Forelimb muscle (tissue), 1 donor: ENCODE results near the gene GALNT9. TPM values are rescaled to one million over a fixed set of nuclear protein-coding genes. Genes with fewer than 3 reads are reported as not detected.
"Not testable (repeated sequence)": the region's sequence is repeated elsewhere in the genome, so short reads cannot be mapped to it uniquely, and the experiment has no call there.

Source experiments
- DNase-seq: peaks from one replicate; pipeline ENCODE4 v3.0.0-alpha.2; 2013; ENCODE audit warnings: low read depth
- polyA plus RNA-seq: library from polyadenylated mRNA; unstranded; fragments of 120-200 nt; gene quantifications from one replicate; pipeline ENCODE4 v1.2.1, GENCODE V29; 2013; ENCODE audit not compliant: insufficient read length

The GALNT9 gene
- polyA plus RNA-seq, 1 donor, result 1.7 TPM

GRCh38 chr12:132266802-132267201, 62.6 kb downstream of the GALNT9 start:
- no peak for DNase-seq

GRCh38 chr12:132266370-132266769, 63.0 kb downstream of the GALNT9 start:
- DNase-seq, result no peak

GRCh38 chr12:132265822-132266221, 63.6 kb downstream of the GALNT9 start:
- DNase-seq, result not testable (repeated sequence)

GRCh38 chr12:132265056-132265800, 64.2 kb downstream of the GALNT9 start:
- DNase-seq, result no peak

DNA sequence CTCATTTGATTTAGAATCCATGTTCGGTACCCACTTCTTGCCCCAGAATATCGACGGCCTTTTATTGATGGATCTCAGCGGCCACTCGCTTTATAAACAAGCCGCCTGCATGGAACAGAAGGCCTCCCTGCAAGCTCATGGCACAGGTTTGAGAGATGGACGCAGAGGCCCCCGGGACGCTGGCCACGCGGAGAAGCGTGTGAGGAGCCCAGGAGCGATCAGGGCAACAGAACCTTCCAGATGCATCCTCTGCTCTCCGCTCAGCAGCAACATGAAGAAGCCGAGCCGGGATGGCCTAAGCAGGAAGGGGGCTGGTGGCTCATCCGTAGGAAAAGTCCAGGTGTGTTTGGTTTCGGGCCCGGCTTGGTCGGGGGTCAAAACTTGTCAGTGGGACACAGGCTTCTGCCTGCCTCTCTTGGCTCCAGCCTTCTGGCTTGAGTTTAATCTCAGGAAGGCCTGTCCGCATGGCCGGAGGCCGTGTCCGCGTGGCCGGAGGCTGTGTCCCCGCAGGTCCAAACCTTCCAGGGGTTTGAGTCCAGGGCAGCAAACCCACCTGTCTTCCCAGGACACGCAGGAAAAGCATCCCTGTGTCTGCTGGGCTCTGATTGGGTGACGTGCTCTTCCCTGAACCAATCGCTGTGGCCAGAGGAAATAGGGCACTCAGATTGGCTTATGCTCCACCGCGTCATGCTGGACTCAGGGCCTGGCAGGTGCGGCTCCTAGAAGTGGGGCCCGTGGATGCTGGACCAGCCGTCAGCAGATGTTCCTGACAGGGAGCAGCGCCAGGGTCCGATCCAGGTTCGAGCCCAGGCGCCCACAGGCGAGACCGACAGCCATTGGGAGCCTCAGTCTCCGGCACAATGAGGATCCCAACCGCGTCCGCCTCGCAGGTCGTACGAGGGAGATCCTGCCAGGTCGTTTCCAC, 65.0 kb downstream of the GALNT9 start:
- no peak for DNase-seq

DNA sequence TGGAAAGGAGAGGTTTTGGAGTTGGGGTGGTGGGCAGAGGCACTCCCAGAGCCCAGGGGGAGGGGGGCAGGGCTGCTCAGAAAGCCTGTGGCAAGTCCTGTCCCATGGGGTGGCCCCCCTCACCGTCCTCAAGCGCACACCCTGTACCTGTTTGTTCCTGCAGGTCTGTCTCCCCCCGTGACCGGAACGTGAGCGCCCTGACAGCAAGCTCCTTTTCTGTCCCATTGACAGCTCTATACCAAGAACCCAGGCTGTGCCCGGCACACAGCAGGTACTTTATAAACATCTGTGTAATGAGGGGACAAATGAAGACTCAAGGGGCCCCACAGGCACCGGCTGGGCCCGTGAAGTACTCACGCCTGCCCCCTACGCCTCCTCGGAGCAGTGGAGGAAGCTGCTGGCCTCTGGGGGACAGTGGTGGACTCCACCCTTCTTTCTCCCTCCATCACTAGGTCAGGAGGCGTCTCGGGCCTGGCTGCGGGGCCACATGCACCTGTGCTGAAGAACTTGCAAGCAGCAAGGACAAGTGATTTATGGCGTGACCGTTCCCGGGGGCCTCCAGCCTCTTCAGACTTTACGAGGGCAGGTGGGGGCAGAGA, 65.8 kb downstream of the GALNT9 start:
- DNase-seq, result no peak

- DNase-seq, result no peak
Observed at GRCh38 chr12:132263061-132263360, 66.4 kb downstream of the GALNT9 start.

- no peak for DNase-seq
Observed at GRCh38 chr12:132262256-132263060, 66.9 kb downstream of the GALNT9 start.

GRCh38 chr12:132261328-132262138, 67.9 kb downstream of the GALNT9 start:
- DNase-seq, result no peak

GRCh38 chr12:132260721-132261120, 68.7 kb downstream of the GALNT9 start:
- DNase-seq, result no peak

DNA sequence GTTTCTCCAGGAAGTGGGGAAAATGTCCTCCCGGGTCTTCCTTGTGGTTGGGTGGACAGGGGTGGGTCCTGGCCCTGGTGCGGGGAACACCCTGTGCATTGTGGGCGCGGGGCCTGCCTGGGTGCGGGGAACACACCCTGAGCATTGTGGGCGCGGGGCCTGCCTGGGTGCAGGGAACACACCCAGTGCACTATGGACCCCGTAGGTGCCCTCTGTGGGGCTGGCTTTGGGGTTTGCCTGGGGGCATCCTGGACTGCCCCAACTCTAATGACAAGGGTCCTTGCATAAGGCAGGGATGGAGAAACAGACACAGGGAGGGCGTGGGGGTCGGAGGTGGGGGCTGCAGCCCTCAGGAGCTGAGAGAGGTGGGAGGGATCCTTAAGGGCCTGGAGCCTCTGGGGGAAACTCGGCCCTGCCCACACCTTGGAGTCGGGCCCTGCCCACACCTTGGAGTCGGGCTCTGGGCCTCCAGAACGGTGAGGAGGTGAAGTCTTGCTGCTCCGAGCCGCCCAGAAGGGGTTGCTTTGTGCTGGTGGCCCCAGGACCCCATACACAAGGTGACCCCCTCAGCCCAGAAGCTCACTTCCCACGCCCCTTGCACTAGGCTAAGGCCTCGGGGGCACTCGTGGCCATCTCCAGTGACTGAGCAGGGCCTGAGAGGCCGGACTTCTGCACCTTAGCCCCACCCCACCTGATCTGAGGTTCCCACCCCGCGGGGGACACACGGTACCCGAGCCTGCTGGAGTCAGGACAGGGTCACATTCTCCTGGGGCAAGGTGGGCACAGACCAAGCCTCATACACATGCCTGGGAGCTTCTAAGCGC, 69.3 kb downstream of the GALNT9 start:
- no peak for DNase-seq

DNA sequence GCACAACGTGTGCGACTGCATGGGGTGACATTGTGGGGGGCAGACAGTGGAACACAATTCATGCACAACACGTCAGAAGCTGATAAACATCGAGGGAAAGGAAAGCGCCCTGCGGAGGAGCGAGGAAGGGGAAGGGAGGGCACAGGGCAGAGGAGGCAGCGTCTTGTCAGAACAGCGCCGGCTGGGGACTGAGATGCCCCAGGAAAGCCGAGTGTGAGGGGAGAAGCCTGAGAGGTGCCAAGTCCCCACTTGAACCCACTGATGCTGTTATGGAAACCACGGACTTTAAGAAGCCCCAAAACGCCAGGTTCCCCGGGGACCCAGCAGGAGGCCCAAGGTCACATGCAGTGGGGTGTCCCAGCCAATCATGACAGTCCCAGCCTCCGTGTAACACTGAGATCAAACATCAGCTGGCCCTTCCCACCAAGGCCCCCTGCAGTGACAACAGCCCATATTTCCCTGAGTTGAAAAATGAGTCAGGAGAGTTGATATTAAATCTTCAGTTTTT, 70.0 kb downstream of the GALNT9 start:
- no peak for DNase-seq

GRCh38 chr12:132258543-132258942, 70.8 kb downstream of the GALNT9 start:
- no peak for DNase-seq

DNA sequence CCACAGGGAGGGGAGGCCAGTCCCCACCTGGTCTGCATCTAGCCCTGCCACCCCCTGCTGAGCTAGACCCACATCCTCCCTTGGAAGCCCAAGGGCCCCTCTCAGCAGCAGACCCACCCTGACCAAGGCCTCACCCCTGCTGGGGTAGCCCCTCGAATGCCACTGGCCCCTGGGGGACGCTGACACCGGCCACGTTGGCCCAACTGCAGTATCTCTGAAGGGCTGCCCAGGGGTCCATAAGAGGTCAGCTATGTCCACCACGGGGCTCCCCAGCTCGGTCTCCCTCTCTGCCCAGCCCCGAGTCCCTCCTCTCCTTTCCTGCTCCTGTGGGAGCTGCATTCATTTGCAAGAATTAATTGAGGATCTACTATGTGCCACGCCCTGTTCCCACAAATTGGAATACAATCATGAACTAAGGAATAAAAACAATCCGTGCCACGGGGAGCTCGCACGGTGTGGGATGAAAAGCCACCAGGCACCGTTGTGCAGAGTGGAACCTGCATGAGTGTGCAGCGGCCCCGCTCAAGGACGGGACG, 71.4 kb downstream of the GALNT9 start:
- no peak for DNase-seq

- DNase-seq, result no peak
Observed at GRCh38 chr12:132257206-132257954, 72.0 kb downstream of the GALNT9 start.

DNA sequence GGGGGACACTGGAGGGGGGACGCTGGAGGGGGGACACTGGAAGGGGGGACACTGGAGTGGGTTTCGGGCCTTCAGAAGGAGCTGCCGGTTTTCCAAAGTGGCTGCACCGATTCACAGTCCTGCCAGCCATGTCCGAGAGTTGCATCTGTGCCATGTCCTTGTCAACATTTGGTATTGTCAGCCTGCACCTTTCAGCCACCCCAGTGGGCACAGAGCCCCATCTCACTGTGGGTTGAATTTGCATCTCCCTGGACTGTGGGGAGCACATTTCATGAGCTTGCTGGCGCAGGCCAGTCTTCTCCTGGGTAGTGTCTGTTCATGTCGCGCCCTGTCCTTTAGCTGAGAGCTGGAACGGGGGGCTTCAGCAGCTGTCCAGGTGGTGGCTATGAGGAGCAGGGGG, 72.7 kb downstream of the GALNT9 start:
- no peak for DNase-seq

DNA sequence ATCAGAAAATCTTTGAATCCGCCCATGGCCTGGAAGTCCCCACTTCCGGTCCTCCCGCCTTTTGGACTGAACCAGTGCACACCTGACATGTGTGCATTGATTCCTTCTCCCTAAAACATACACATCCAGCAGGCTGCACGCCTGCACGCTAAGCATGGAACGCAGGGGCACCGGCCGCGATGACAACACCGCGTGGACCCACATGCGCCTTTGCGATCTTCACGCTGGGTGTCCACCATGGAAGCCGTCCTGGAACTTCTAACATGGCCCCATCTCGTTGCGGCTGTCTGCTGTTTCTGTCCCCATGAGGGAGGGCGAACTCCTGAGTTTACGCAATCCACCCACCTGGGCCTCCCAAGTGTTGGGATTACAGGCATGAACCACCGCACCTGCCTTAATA, 73.7 kb downstream of the GALNT9 start:
- no peak for DNase-seq

GRCh38 chr12:132253698-132254480, 75.5 kb downstream of the GALNT9 start:
- no peak for DNase-seq
